Nephron (organoid): ENCODE measurements around the gene MYL5.

Source experiments
- H3K27ac Mint-ChIP-seq, 3 experiments: 2 replicates each; pipeline ENCODE4 v1.8.0; 2020; ENCODE audit warnings: mixed read lengths in 3 of 3, mild to moderate bottlenecking in 2 of 3, moderate library complexity in 1 of 3
- H3K27me3 Mint-ChIP-seq: 2 replicates; pipeline ENCODE4 v1.8.0; 2021; ENCODE audit warnings: low read depth, mild to moderate bottlenecking, moderate library complexity, mixed read lengths
- H3K36me3 Mint-ChIP-seq: 2 replicates; pipeline ENCODE4 v1.8.0; 2020; ENCODE audit warnings: low read depth, mixed read lengths
- H3K4me1 Mint-ChIP-seq: 2 replicates; pipeline ENCODE4 v1.8.0; 2020; ENCODE audit warnings: mixed read lengths
- H3K4me3 Mint-ChIP-seq, 3 experiments: 2 replicates each; pipeline ENCODE4 v1.8.0; 2020; ENCODE audit warnings: mild to moderate bottlenecking in 3 of 3, mixed read lengths in 3 of 3, moderate library complexity in 2 of 3
- H3K9me3 Mint-ChIP-seq: 2 replicates; pipeline ENCODE4 v1.8.0; 2020; ENCODE audit warnings: mixed read lengths
- TF ChIP-seq, protein P1 (sequence below), 3 experiments: fragments of 200-600 bp; sonication (generic); IDR thresholded peaks; one replicate each; pipeline ENCODE4 v1.5.0; 2021; ENCODE audit warnings: antibody characterized with exemption in 3 of 3; ENCODE audit not compliant: unreplicated experiment in 3 of 3

The MYL5 gene

DNA sequence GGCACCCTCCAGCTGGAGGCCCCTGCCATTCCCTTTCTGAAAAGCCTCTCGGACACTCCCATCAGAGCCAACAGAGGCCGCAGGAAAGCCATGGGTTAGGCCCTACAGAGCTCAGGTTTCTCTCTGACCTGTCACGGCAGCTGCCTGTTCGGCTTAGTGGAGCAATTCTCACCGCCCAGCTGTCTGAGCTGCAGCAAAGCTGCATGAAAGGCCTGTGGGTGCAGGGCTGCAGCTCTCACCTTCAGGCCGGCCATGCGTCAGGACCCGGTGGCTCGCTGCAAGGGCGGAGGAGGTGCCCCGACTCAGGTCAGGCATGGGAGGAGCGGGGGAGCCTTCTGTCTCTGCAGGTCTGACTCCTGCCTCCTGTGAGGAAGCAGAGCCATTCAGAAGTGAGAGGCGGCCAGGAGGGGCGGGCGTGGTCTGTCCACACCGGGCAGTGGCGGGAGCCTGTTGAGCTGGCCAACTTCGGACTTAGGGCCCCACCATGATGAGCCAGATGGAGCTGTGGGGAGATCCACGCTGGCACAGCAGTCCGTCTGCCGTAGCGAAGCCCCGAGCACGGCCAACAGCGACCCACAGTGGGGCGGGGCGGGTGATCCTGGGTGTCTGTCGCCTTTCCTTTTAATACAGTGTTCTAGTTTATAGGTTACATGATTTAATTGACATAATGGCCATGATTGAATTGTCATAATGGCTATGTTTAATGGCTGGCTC is 25.6 kb upstream of the MYL5 start:
- Mint-ChIP-seq H3K36me3 (peaks cover 3% of the 10 kb centered on the region), H3K27me3 (peaks cover 12% of the 10 kb centered on the region), H3K4me3 (peak overlapping the region in 1 of 3 experiments; percentile 19), H3K9me3 (peaks cover 2% of the 10 kb centered on the region), H3K4me1 (peaks cover 18% of the 10 kb centered on the region), H3K27ac (peak overlapping the region; percentile 21 to 73 (median 72))
- TF ChIP-seq, protein P1, sequence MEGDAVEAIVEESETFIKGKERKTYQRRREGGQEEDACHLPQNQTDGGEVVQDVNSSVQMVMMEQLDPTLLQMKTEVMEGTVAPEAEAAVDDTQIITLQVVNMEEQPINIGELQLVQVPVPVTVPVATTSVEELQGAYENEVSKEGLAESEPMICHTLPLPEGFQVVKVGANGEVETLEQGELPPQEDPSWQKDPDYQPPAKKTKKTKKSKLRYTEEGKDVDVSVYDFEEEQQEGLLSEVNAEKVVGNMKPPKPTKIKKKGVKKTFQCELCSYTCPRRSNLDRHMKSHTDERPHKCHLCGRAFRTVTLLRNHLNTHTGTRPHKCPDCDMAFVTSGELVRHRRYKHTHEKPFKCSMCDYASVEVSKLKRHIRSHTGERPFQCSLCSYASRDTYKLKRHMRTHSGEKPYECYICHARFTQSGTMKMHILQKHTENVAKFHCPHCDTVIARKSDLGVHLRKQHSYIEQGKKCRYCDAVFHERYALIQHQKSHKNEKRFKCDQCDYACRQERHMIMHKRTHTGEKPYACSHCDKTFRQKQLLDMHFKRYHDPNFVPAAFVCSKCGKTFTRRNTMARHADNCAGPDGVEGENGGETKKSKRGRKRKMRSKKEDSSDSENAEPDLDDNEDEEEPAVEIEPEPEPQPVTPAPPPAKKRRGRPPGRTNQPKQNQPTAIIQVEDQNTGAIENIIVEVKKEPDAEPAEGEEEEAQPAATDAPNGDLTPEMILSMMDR (IDR thresholded peaks at IDR 0.05; ENCODE audit: unreplicated experiment in 3 of 3) = no peak

DNA sequence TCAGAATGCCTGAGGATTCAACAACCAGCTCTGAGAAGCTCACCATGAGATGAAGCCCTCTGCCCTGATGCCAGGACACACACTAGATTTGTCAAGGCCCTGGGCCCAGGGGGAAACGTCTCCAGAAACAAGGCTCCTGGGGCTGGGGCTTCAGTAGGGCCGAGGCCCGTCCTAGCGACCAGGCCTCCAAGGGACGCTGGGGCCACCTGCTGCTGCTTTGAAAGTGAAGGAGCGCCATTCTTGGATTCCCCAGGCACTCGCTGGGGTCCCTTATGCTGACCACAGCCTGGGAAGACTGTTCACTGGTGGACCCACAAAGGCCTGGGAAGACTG is 25.1 kb upstream of the MYL5 start:
- Mint-ChIP-seq H3K4me1 (peaks cover 18% of the 10 kb centered on the region), H3K27me3 (peaks cover 12% of the 10 kb centered on the region), H3K36me3 (peaks cover 3% of the 10 kb centered on the region), H3K9me3 (peaks cover 2% of the 10 kb centered on the region), H3K4me3 (no peak overlapping the region), H3K27ac (peak overlapping the region in 1 of 3 experiments; percentile 72)
- TF ChIP-seq, protein P1 (IDR thresholded peaks at IDR 0.05; ENCODE audit: unreplicated experiment in 3 of 3) = no peak

DNA sequence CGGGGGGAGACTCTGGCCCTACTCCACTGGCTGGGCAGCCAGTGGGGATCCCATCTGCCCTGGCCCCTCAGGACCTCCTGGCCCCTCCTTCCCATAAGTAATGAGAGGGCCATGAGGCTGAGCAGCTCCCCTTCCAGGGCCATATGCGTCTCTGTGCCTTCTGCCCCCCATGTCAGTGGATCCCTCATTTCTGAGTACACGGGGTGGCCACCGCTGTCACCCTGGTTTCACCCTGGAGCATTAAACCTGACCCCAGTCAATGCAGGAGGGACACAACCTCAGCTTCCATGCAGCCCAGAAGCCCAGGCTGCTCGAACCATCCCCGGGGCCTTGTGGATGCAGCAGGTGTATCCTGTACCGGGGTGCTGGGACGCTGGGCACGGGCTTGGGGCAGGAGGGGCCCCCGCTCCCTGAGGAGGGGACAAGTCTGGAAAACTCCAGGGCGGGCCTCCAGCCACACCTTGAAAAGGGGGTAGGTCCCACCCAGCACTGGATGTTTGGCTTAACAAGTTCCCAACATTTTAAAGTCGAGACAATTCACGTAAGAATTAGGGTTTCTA is 24.5 kb upstream of the MYL5 start:
- H3K4me3 Mint-ChIP-seq = no peak overlapping the region
- peaks cover 12% of the 10 kb centered on the region for H3K27me3 Mint-ChIP-seq
- no peak overlapping the region for H3K27ac Mint-ChIP-seq
- peaks cover 2% of the 10 kb centered on the region for H3K9me3 Mint-ChIP-seq
- TF ChIP-seq, protein P1 (IDR thresholded peaks at IDR 0.05; ENCODE audit: unreplicated experiment in 3 of 3) = no peak
- peaks cover 18% of the 10 kb centered on the region for H3K4me1 Mint-ChIP-seq
- peaks cover 3% of the 10 kb centered on the region for H3K36me3 Mint-ChIP-seq

DNA sequence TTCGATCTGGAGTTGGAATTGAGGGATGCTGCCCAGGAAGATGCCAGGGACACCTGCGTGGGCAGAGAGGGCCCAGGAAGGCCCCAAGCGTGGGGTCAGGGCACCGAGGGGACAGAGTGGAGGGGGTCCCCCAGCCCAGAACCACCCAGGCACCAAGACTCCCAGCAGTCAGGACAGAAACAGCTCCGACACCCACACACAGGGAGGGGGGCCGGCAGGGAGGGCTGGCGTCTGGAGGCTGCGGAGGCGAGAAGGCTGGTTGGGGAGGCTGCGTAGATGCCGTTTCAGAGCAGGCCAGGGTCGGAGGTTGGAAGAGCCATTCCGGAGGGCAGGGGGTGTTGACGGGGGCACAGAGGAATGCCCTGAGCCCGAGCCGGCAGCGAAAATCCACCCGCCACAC is 23.9 kb upstream of the MYL5 start:
- Mint-ChIP-seq H3K36me3 (peaks cover 3% of the 10 kb centered on the region), H3K4me1 (peaks cover 18% of the 10 kb centered on the region), H3K9me3 (peaks cover 2% of the 10 kb centered on the region), H3K27me3 (peaks cover 12% of the 10 kb centered on the region), H3K27ac (no peak overlapping the region), H3K4me3 (no peak overlapping the region)
- TF ChIP-seq, protein P1 (IDR thresholded peaks at IDR 0.05; ENCODE audit: unreplicated experiment in 3 of 3) = no peak

DNA sequence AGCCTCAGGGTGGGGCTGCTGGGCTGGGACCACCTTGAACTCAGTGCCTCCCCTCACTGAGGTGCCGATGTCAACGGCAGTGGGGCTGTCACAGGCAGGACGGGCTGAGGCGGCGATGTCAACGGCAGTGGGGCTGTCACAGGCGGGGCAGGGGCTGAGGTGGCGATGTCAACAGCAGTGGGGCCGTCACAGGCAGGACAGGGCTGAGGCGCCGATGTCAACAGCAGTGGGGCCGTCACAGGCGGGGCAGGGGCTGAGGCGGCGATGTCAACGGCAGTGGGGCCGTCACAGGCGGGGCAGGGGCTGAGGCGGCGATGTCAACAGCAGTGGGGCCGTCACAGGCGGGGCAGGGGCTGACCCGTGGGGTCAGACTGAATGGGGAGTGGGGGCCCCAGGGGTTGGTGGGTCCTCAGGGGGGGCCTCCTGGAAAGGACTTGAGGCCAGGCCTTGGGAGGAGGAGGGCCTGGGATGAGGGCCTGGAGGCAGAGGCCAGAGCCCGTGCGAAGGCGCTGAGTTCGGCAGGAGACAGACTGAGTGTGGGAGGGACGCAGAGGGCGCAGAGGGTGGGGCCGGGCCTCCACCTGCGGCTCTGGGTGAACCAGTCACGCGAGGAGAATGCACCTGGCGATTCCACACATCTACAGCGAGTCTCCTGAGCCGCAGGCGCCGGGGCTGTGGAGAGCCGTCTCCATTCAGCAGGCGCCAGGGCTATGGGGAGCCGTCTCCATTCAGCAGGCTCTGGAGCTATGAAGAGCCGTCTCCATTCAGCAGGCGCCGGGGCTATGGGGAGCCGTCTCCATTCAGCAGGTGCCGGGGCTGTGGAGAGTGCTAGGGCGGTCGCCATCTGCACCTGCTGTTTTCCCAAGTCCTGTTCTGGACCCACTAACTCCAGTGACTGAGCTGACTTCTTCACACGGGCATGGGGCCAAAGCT is 23.1 kb upstream of the MYL5 start:
- H3K27ac Mint-ChIP-seq = no peak overlapping the region
- peaks cover 11% of the 10 kb centered on the region for H3K27me3 Mint-ChIP-seq
- peaks cover 18% of the 10 kb centered on the region for H3K4me1 Mint-ChIP-seq
- no peaks in the 10 kb centered on the region for H3K9me3 Mint-ChIP-seq
- no peaks in the 10 kb centered on the region for H3K36me3 Mint-ChIP-seq
- no peak overlapping the region for H3K4me3 Mint-ChIP-seq
- TF ChIP-seq, protein P1 (IDR thresholded peaks at IDR 0.05; ENCODE audit: unreplicated experiment in 3 of 3) = no peak
